Activated CD8-positive, alpha-beta memory T cell treated with anti-CD3 and anti-CD28 coated beads, Interleukin-2, amount 50 U/mL, for 24 hours (primary cell): Measurements from ENCODE around the gene KIRREL1.

Experiments
- DNase-seq: peaks from one replicate; pipeline ENCODE4 v3.0.0-alpha.2; 2020; ENCODE audit errors: extremely low read depth

Gene KIRREL1

DNA sequence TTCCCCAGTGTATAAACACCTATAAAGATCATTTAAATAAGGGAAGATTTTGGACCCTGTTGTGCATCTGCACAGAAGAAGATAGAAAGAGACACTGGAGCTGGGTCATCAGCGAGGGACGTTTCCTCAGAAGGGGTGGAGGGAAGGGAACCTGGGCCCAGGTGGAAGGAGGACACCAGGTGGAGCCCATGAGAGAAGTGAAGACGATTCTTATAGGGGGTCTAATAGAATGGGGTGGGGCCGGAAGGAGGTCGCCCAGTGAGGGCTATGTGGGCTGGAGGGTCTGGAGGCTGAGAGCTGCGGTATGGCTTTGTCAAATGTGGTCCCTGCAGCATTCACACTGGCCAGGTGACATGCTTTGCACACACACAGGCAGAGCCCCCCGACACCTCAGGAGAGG, 13.7 kb downstream of the KIRREL1 start:
- DNase-seq, result no peak

DNA sequence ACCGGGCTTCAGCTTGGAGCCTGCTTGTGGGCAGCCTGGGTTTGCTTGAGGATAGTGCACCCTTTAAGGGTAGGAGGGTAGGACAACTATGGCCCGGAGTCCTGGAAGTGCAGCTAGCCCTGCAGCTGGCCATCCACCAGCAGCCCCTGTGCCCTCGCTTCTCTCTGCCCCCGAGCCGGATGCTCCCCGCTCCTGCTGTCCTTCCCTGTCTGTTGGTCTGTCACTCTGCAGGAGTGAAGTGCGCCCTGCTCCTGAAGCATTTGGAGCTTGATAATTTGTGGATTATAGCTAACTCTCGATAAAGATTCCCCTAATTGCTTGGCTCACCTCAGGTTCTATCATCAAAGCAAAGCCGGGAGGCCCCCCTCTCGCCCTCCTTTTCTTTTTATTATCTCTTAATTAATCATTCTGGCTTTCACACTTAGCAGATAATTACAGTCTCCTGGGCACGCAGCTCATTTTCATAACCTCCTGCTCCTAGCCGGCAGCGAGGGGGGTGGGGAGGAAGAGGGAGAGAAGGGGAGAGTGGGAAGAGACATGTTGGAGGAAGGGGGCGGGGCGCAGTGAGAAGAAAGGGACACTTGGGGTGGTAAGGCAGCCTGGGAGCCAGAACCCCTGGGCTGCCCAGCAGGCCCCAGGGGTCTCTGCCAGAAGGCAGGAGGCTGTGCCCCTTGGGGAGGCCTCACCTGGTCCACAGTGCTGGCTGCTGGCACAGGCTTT, 14.4 kb downstream of the KIRREL1 start:
- no peak for DNase-seq

DNA sequence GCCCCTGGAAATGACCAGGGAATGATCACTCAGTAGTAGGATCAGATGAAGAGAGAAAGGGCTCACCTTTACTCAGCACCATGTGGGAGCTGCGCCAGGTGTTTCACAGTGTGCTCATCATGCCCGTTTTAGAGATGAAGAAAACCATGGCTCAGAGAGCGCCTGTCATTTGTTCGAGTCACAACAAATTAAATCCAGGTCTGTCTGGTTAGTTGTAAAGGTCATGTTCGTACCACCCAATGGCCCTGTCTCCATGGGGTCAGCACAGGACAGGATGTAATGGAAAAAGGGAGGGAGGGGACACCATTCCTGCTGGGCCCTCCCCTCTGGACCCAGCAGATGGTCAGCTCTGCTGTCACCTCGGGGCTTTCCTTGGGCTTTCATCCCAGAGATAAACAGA, 15.2 kb downstream of the KIRREL1 start:
- no peak for DNase-seq

DNA sequence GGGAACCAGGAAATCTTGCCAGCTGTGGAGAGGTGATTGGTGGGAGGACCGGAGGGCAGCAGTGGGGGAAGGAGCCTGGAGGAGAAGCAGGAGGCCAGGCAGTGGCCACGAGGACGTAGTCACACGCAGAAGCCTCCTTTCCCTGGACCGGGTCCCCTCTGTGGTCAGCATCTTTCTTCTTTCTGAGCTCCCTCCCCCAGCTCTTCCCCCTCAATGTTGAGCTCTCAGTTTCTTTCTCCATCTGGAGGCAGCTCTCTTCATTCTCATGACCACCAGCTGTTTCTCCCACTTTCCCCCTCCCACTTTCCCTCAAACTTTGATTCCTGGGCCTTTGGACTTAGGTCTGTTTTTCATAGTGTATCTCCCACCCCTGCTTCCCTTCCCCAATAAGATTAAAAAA, 18.3 kb downstream of the KIRREL1 start:
- DNase-seq, result no peak

DNA sequence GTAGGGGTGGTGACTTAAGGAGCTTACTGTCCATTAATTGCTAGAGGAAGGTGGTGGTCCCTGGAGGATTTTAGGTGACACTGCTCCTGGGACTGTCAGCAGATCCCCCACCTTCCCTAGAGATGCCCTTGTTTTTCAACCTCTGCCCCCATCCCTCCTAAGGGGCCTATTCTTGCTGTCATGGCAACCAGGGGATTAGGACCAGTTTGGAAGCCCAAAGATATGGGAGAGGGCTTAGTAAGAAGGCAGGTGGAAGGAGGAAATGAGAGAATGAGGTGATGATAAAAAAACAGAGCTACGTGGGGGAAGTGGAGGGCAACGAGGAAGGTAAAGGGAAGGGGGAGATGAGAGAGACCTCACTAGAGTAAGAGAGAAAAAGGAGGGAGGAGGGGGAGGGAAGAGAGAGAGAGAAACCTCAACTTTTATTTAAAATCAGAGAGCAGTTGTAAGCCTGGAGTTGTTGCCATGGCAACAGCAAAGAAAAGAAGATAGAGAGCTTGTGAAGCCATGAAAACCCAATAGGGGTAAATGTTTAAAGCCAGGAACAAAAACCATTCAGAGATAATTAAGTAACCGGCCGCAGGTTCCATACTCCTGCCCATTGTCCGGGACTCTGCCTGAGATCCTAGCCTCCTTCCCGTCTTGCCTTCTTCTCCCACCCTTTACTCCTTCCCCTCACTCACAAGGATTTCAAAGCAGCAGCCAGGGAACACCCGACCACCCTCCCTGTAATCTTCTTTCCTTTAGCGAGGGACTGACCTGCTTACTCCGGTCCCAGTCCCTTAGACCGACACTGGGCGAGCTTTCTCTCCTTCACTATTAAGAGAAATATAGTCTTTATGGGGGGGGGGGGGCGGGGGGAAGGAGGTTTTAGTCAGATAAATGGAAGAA, 20.6 kb downstream of the KIRREL1 start:
- no peak for DNase-seq

DNA sequence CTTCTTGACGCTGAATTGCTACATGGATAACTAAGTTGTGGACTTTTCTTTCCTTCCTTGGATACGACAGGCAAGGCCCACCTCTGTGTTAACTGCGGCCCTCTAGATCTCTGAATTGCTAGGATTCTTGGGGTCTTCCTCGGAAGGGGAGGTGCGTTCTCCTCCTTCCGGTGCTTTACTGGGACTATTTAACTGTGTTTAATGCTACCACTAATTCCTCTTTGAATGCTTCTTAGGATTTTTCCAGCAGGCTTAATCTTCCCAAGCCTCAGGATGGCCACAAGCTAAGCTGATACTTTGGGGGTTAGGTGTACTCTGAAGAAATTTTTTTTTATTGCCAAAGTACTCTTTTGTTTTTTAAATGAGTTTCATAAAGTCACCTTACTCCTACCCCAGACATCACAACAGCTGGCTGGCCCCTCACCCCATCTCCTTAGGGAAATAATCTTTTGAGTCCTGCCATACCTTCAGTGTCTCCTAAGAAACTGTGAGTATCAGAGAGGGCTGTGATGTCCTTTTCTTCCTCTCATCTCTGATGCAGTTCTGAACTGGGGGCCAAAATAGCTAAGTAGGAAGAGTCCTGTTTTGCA, 21.4 kb downstream of the KIRREL1 start:
- no peak for DNase-seq

DNA sequence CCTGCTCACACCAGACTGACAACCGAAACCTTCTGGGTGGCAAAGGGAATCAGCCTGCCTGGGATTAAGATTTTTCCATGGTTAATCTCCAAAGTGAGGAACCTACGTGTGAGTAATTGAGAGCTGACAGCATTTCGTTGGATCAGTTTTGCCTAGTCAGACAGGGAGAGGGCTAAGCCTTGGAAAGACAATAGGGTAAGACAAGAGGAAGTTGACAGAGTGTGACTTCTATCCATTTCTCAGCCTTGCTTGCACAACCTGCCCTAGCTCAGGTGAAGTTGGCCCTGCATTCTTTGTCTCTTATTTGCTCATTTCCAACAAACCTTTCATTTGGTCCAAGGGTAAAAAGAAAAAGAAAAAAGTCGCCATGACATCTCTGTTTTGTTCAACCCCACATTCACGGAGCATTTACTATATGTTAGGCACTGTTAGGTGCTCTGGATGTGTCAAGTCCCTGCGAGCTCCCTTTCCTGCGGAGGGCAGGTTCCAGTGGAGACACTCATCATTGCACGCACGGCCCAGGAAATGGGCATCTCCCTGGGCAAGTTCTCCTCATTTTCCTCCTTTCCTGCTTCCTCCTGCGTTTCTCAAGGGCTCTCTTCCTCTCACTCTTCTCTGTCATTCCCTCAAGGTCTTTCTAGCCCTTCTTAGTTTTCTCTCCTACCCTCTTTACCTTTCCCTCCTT, 23.3 kb downstream of the KIRREL1 start:
- no peak for DNase-seq

DNA sequence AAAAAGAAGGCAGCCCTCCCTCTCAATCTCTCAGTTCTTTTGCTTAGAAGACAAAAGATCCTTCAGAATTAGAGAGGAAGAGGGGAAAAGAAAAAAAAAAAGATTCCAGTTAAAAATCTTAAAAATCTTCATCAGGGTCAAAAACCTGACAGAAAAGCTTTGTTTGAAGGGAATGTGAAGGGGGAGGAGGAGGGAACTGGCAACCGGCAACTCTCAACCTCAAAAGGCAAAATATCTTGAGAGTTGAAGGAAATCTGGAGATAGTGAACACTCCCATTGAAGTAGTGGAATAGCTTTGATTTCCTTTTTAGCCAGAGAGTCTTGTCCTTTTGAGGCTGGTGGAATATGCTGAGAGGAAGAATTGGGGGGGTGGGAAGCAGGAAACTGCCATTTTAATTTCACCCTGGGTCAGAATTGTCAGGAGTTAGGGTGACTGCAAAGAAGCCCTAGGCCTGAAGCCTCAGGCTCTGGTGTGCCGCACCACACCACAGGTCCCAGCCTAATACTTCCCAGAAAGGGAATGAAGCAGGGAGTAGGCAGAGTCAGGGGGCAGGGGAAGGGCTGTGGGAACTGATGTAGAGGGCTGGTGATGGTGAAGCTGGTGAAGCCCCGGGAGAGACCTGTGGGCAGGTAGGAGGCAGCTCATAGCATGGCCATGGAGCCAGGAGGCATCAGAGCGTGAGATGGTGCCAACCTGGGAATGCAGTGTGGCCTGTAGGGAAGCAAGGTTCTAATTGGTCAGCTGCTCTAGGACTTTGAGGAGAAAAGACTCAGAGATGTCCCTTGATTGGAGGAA, 24.6 kb downstream of the KIRREL1 start:
- no peak for DNase-seq

DNA sequence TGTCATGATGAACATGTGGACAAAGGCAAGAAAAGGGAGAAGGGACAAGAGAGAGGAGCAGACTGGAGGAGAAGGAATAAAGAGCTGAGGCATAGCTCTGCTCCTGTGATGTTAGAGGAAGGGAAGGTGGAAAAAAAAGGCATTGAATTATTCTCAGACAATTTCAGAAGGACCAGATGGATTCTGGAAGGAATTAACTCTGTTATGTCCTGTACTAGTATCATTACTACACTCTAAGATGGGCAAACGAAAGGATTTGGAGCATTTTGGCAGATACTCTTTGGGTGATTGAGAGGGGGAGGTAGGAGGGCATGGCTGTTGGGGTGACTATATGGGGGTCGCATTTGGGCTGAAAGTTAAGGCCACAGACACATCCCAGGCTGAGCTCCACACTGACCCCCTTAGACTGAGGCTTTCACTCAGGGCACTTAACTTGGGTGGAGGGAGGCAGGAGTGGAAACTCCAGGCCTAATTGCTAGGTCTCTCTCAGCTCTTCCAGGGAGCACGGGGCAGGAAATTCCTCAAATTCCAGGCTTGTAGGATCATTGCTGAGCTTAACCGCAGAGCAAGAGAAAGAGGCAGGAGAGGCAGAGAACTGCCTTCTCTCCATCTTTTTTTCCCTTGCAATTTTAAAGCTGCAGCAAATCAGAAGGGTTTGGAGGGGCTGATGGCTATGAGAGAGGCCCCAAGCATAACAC, 25.9 kb downstream of the KIRREL1 start:
- no peak for DNase-seq

DNA sequence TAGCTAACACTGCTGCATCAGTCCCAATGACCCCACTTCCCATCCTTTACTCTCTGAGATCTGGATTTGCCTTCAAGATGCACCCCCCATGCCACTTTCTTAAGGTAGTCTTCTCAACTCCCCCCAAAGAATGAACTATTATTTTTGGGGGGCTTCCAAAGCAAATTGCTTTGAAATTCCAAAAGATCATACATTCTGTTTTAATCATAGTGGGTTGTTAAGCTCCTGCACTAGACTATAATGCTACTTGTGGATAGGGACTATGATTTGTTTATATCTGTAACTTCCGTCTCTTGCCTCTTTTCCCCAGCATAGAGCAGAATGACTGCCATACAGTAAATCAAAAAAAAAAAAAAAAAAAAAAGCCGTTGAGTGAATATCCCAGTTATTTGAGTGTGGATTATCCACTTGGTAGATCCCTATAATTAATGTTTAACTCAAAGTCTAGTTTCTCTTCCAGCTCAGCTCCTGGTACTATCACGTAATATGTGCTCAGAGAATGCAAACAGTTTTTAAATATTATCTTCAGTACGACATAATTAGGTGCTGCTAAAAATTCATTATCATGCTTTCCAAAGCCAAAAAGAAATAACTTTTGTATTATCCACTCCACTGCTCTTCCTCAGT, 26.9 kb downstream of the KIRREL1 start:
- no peak for DNase-seq

DNA sequence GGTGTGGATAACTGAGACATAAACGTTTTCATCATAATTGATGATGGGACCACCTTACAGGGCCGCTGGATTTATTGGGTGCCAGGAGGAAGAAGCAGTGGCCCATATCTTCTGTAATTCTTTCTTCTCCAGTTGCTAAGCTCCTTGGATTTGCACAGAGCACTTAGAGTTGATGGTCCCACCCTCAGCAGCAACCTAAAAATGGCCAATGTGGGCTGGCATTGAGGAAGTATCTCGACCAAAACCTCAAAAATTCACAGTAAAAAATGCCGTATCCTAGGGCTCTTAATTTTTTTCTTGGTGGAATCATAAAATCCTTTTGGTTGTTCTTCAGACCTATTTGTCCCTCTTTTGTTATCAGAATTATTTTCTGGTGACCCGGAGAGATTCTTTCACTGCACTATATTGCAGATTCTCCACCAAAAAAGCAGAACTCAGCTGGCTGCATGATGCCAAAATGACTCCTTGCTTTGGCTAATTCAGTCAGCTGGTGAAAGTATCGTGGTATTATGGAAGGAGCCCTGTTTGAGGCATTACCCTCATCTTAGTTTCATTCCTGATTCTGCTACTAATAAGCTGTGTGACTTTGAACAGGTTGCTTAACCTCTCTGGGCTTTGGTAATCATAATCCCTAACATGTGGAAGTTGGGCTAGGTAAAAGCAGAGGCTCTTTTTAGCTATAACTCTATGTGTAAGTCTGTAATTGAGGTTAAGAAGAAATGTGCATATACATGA, 27.6 kb downstream of the KIRREL1 start:
- DNase-seq, result no peak

DNA sequence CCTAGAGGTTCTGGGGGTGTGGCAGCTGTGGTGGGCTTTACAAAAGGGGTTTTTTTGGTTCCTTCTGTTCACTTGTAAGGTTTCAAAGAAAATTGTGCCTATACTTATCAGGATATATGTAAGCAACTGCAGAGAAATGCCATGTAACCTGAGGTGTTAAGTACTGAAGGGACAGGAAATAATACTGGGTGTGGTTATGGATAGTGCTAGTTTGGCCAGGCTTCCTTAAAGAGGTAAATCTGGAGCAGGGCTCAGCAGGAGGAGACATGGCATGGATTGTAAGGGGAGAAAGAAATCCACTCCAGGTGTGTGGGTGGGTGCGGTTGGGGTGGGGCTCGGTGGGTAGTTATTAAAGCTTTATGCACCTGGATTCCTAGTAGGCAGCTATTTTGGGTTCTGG, 28.3 kb downstream of the KIRREL1 start:
- no peak for DNase-seq

DNA sequence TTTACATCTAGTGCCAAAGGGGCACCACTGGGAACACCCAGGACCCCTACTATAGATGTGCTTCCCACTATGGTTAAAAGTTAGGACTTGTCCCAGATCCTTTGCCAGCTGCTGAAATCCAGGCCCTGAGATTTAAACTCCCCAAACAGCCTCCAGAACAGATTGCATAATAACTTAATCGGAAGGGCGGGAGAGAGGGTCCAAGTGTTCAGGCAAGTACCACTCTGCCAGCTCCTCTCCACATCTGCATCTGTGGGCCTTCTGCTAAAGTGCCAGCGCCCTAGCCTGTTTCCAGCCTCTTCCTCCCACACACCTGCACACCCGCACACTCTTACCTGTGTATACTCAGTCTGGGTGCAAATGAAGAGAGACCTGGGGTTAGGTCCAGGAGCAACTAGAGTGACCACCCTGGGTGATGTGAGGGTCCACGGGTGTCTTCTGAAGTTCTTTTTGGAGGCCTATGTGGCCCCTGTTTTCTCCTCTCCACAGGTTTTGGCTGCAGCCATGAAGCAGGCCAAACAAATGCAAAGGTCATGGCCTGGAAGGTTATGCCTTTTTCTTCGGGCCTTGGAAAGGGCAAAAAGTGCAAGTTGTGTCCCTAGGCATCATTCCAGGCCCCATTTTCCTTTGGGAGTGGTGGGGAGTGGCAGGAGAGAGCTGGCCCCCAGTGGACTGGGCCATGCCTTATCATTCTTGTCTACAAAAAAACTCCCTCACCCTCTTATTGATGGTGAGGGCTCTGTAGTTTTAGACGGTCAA, 29.3 kb downstream of the KIRREL1 start:
- no peak for DNase-seq

DNA sequence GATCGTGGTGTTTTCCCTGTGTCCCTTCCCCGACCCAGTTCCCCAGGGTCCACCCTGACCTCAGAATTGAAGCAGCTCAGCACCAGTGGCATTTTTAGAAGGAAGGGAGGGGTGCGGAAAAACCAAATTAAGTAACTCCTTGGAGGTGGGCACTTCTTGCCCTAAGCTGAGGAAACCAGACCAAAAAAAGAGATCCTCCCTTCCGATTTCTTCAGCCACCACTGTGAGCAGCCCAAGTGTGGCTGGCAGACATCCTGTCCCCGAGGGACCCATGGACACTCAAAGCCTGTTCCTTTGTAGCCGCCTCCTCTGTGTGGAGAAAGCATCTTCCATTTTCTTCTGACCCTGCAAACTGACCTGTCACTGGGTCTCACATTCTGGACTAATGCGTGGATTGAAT, 31.3 kb downstream of the KIRREL1 start:
- no peak for DNase-seq

DNA sequence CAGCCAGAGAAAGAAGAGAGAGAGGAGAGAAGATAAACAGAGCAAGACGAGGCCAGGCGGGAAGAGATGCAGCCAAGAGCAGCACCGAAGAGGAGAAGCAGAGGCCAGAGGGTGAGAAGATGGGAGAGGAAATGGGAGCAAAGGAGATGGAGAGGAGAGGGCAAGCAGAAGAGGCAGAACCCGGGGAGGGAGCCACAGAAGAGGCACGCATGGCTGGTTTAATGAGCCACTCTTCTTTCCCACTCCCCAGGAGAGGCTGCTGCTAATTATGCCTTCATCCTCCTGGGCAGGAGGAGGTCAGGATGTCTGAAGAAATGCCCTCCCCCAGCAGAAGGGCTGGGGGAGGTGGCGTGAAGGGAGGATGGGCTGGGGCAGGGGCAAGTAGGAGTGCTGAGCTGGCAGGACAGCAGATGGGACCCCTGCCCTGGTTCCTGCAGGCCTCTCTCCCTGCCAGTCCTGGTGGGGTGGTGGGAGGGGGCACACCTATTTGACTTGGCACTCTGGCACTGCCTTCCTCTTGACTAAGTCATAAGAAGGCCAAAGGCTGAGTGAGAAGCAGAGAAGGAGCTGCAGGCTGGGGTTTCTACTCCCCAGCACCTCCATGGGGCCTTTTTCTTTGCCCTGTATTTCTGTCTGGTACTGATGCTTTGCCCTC, 32.3 kb downstream of the KIRREL1 start:
- DNase-seq, result no peak

DNA sequence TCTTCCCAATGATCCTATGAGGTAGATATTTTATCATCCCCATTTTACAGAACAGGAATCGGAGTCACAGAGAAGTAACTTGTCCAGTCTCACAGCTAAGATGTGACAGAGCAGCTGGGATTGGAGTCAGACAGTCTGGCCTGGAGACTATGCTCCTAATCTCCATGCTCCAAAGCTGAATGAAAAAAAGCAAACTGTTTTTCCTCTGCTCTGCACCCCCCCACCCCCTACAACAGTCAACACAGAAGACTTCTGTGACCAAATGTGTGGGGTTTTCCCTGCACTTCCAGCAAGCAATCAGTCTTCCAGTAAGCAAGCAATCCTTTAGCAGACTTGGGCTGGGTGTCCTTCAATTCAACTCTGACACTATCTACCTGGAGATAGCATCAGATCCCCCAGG, 33.2 kb downstream of the KIRREL1 start:
- DNase-seq, result no peak

DNA sequence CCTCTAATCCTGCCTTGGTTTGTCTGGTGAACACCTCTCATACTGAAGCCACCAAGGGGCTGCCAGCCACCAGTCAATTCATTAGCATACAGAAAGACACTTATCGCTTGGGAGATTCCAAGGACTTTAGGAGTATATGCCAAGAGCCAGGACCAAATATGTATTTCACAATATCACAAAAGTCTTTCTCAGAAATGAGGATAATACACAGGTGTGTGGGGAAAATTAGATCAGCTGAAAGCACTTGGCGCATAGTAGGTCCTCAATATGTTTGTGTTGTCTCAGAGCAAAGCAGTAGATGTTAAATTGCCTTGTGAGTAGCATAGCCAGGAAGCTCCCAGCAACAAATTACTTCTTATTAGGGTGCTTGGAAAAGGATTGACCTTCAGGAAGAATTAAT, 34.1 kb downstream of the KIRREL1 start:
- DNase-seq, result no peak

DNA sequence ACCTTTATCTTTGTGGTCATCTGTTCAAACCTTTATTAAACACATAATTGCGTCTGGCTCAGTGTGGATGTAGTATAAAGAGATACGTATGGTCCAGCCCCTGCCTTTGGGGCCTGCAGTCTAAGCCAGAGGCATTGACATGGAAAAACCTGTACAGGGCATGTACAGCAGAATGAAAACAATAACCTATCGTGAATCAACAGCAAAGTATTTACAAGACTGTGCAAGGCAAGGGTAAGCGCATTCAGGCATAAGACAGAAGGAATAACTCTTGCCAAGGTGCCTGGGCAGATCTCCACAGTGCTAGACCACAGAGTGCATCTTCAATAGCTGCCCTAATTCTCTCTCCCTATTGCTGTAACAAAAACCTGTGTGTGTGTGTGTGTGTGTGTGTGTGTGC, 35.5 kb downstream of the KIRREL1 start:
- DNase-seq, result no peak
